GM18909 (cell line): ENCODE data around the gene IGFBP5.

Source experiments
- ATAC-seq: cut with Tn5 transposase; IDR thresholded peaks from one replicate; pipeline ENCODE4 v1.9.1; 2021; ENCODE audit warnings: mild to moderate bottlenecking; ENCODE audit not compliant: unreplicated experiment, poor library complexity

The IGFBP5 gene

DNA sequence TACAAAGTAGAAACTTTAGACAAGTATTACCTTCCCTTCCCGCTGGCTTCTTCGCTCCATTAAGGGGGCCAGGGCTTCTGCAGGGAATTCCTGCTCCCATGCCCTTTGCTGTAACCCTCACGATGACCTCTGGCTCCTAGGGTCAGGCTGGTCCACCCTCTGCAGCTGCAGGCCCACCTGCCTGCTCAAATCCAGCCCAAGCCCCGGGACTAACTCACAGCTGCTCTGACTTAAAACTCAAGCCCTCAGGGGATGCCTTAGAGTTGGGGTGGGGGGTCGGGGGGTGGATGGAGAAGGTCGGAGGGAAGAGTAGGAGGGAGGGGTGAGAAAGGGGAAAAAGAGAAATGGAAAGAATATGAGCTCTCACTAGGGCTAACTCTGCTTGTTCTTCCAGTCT lies 4.9 kb downstream of the IGFBP5 start:
- no peak for ATAC-seq

DNA sequence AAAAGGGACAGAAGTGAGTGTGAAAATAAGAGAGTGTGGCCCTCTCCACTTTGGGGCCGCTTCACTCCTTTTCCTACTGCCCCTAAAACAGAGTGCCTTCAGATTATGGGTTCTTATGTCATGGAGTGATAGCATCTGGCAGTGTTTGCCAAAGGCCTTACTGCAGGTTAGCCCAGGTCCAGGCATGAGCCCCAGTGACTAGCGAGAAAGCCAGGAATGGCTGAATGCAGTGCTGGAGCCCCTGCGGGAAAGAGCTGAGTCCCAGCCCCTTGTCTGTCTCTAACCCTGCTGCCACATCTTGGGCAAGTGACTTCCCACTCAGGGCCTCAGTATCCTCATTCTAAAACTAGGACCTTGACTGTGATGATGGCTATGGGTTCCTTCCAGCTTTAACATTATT lies 6.0 kb downstream of the IGFBP5 start:
- ATAC-seq = no peak

DNA sequence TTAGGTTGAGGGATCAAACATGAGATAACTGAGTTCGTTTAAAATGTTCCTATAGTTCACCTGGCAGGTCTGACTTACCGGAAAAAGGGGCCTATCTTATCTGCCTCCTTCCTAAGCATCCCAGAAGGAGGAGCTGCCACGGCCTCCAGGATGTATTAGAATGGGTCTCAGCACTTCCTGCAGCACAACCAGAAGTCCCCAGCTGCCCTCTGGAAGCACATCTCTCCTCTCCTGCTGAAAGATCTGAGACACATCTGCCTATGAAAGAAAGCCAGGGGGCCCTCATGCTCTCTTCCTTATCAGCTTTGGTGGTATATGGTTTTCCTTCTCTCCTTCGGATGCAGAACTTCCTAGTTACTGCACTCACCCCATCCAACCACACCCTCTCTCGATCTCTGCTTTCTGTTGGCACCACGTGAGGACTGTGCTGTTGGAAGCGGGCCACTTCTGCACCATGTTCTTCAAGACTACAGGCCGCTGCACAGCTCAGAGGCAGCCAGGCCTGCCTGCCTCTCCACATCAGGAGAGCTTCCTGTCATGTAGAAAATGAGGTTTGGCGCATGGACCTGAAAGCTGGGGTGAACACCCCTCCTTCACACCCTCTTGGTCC lies 6.5 kb downstream of the IGFBP5 start:
- no peak for ATAC-seq

DNA sequence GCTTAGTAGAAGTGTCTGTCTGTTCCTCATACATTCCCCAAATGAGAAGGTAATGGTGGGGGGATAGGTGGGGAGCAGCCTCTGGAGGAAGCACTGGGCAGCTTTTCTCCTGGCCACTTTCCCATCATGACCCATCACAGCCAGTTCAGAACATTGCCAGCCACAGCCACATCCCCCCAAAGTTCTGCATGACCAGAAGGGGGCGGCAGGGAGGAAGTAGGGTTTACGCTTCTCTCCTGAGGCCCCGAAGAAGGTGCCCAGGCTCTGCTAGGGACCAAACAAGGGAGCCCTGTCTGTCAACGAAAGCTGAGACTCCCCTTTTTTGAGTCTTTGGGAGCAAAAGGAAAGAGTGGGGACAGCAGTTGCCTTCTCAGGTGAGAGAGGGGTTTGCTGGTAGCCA lies 7.7 kb downstream of the IGFBP5 start:
- no peak for ATAC-seq

DNA sequence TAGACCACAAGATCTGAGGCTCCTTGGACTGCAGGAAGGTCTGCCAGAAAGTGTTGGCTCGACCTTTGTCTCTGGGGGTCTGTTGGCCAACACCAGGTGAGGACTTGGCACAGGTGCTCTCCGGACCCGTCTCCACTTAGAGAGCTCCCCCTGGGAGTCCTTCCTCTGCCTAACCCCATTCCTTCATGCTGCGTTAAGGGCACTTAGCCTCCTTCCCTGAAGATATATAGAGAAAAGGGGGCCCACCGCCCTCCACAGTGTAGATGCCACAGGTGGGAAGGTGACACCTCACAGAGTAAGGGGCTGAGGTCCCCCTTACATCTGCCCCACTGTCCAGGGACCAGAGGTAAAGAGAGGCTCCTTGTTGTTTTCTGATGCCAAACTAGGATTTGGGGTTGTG lies 8.2 kb downstream of the IGFBP5 start:
- ATAC-seq = no peak

DNA sequence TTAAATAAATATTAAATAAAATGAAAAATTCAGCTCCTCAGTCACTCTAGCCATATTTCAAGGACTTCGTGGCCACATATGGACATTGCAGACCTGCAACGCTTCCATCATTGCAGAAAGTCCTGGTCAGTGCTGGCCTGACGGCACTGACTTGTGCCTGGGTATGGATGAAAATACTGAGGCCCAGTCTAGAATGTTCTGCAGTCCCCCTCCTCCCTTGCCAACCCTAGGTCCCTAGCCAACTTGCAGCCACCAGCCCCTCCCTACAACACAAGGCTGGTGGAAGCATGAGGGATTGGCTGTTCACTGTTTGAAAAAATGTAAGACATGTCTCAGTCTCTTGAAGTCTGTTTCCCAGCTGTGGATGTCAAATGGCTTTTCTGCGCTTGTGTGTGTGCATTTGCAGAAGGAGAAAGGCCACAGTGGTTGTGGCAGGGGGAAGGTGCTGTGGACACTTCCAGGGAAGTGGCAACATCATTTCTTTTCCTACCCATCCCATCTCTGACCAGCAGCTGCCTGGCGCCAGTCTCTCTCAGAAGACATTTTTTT lies 9.9 kb downstream of the IGFBP5 start:
- no peak for ATAC-seq

DNA sequence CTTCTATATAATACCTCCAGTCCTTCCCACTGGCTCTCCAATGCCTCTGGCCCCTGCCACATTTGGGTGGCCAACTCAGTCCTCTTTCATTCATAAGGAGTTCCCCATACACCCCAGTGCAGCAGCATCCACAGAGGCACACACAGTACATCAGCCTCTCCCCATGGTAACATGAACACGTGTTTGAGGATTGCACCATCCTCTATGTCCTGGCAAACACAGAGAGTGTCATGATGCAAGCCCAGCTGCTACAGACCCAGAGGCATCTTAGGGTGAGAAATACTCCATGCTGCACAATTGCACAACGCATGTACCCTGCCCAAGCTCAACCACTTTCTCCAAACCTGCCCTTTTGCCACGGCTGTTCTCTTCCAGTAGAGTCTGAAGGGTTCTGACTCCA lies 11.5 kb downstream of the IGFBP5 start:
- no peak for ATAC-seq

DNA sequence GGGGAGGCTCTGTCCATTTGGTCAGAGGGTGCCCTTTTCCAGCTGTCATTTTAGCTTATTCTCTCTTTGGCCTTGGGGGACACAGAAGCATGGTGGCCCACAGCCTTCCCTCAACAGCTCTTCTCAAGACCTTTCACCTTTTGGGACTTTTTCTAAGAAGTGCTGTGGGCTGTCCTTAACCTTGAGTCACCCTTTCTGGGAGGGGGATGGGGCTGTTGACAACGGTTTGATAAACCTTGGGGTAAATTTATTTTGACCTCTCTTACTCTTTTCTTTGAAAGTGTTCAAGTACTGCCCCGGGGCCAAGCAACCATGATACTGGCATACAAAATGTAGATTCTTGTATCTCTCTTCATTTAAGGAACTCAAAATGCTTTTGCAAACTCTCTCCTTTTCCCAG lies 13.7 kb downstream of the IGFBP5 start:
- ATAC-seq = no peak

DNA sequence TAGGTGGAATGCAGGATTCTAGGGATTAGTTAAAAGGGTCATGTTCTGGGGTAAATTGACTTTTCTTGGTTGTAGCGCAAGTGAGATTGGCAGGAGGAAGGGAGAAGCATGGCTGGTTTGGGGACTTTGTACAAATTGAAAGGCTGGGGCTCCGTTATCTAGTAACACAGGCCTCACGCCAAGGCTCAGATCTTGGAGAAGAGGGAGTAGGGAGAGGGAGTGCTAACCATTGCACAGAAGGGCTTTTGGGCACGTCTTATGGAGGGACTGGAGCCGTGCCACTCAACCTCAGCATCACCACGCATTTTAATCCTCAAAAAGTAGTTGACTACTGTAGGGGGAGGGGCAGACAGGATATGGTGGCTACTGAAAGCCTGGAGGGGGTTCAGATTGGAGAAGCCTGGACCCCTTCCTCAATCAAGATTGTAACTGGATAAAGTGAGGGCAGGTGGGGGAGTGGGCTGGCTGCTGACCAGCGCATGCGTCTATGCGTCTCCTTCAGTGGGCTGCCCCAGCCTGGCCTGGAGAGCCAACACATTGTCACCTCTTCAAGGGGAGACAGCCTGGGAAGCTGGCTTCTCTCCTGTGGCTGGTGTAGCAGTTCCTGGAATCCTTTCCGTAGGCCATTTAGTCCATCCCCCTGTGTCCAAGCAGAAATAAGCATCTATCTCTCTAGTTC lies 14.3 kb downstream of the IGFBP5 start:
- ATAC-seq = no peak

DNA sequence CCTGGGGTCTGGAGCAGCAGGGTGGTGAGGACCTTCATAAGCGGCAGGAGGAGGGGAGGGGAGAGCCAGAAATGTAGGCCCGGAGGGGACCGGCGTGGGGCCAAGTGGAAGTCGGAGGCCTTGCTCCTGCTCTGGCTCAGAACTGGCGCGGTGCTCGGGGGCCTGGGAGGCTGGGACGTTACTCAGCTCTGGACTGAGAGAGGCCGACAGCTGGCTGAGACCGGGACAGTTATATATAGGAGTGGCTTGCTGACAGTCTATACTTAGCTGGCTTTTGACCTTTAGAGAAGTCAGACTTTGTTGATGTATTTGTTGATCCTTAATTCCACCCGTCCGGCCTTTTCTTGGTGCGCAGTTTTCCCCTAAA lies 15.7 kb downstream of the IGFBP5 start:
- ATAC-seq = no peak

DNA sequence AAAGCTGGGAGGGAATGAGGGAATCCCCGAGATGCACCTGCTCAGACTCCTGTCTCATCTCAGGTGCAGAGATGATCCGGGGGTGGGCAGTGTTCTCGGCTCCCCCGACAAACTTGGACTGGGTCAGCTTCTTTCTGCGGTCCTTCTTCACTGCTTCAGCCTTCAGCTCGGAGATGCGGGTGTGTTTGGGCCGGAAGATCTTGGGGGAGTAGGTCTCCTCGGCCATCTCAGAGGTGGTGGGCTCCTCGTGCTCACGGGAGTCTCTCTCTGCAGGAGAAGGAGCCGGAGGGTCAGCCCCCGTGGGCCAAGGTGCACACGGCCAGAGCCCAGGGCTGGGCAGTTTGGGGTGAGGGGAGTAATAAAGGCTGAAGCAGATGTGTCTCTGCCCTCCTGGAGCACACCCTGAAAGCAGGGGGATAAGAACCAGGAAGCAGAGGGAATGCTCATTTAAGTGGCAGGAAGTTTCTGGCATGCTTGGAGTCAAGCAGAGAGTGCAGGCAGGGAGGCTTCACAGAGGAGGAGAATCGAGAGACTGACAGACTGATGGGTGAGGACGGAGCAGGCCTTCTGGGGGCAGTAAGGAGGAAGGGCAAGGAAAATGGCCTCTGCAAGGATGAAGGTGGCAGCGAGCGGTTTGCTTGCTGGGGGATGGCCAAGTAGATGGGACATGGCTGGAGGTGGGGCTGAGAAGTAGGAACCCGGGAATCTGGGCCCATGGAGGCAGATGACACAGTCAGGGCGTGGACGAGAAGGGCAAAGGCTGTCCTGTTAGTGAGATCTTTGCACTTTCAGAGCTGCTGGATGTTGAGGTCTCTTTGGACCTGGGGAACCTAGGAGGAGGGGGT lies 16.3 kb downstream of the IGFBP5 start:
- ATAC-seq = no peak

DNA sequence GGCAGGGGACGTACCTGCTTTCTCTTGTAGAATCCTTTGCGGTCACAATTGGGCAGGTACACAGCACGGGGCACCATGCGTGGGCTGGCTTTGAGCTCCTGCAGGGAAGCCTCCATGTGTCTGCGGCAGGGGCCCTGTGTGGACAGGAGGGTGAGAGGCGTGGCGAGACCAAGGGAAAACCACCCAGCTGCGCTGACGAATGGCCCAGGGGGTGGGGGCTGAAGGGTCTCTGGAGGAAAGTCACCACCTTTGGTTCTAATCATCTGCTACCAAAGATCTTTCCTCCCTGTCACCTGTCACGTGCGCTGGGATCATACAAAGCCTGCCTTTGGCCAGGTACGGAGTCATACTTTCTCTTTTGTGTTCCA lies 17.3 kb downstream of the IGFBP5 start:
- ATAC-seq = no peak

DNA sequence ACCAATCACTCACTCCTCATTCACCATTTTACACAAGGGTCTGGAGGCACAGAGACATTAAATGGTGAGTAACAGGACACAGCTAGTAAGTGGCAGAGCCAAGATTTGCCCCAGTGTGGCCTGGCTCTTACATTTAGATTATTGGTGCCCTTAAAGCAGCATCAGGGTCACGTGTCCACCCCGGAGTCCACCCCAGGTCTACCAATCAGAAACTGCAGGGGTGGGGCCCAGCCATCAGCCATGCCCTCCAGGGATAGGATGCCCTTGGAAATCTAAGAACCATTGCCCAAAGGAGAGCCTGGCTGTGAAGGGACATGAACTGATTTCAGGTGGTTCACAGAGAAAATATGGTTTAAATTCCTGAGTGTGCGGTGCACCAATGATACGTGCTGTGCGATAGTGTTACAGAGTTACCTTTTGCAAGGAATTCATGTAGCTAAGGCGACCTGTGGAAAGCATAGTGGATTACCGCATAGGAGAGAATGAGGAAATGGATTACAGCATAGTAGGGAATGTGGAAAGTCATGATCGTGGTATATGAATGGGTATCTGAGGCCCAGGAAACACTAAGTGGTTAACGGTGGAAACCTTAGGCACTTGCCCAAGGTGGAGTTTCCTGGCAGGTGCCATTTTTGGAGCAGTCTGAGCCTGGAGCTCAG lies 17.8 kb downstream of the IGFBP5 start:
- ATAC-seq = no peak

DNA sequence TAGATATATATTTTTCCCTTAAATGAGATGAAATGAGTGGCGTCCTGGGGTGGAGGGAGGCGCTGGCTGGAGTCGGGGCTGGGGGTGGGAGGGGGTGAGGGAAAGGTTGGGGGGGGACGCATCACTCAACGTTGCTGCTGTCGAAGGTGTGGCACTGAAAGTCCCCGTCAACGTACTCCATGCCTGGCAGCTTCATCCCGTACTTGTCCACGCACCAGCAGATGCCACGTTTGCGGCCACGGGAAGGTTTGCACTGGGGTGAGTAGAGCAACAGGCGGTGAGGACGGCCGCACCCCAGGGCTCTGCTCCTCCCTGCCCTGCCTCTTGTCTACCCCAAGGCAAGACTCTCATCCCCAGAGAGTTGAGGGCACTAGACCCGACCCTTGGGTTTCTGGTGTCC lies 18.7 kb downstream of the IGFBP5 start:
- no peak for ATAC-seq

DNA sequence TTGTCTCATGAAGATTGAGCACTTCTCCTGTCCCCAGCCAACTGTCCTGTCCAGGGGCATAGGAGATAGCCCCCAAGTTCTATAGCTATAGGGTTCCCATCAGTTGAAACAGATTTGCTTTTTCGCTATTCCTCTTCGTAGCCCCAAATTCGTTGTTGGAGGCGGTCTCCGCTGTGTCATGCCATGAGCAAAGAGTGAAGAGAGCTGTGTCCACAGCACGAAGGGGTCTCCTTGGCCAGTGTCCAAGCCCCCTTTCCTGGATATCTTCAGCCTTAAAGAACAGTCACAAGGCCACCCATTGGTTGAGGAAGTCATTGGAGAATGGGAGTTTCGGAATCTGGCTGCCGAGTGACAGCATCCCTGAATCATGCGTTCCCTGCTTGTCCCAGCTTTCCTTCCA lies 21.0 kb downstream of the IGFBP5 start:
- ATAC-seq = no peak

DNA sequence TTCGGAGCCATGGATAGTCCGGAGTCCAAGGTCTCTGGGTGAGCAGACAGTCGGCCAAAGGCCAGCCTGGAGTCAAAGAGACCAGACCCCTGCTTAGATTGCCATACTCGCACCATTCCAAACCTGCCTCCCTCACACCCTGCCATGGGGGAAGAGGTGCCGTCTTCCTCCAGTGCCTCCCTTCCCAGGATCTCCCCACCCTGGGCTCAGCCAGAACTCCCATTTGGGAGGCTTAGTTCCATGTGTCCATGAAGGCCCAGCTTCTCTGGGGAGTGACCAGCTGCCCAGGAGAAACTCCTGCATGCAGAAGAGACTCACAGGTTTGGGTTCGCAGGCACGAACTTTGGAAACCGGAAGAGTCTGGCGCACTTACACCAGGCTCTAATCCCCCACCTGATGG lies 21.7 kb downstream of the IGFBP5 start:
- ATAC-seq = no peak

DNA sequence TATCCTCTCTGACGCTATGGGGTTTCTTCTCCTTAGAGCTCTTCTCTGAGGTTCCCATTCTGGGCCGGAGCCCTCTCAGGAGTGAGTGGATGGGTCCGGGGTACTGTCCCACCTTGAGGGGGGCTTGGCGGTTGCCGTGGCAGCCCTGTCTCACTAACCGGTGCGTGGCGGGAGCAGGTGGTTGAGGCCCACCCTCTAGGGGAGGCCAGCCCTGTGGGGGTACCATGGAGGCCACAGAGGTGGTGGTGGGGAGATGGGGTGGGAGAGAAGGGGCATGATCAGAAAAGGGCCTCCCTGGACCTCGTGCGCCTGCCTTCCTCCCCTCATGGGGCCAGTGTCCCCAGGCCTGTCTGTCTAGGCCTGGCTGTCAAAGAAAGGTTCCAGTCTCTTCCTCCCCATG lies 22.3 kb downstream of the IGFBP5 start:
- no peak for ATAC-seq

DNA sequence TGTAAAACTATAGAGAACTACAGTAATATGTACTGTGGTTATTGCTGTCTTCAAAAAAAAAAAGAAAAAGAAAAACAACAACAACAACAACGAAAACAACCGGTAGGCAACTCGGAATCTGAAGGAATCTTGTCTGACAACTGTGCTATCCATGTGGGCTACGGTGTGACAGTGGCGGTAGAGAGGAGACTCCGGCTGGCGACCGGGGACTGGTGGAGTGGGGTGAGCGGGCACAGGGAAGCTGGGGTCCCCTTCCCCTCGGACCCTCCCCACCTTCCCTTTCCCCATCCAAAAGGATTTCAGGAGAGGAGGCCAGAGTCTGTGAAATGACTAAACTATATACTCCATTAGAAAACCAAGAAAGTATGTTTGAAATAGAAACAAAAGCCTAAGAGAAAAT lies 22.9 kb downstream of the IGFBP5 start:
- no peak for ATAC-seq

DNA sequence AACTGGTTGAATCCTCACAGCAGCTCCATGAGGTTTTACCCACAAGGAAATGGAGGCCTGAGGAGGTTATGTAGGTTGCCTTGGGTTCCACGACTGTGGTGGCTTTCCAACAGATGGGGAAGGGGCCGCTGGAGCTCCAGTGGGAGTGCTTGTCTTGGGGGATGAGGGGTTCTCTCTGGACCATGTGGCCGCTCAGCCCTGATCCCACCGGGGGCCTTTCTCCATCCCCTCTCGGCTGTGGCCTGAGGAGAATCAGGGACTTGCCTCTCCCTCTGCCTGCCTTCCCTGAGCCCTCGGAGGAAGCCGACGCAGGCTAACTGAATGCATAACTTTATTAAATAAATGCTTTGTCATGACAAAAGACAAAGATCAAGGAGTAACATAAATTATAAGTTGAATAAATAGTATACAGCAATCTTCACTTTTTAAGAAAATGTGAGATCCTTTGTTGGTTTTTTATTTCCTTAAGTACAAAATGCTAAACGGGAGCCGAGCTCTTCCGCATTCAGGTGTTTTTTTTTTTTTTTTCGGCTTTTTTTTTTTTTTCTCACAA lies 23.5 kb downstream of the IGFBP5 start:
- no peak for ATAC-seq

DNA sequence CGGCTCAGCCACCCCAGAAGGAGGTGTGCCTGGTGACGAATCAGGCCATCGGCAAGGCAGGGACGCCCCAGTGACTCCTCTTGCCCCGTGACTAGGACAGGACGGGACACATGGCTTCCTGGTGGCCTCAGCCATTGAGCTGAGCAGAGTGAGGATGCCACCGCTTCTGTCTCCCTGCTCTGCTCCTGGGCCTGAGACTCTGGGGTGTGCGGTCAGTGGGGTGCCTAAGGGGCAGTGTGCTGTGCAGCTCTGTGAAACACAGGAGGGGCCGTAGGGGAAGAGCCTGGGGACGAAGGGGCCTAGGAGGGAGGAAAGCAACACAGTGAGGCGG lies 24.3 kb downstream of the IGFBP5 start:
- no peak for ATAC-seq
